HG03354 (cell line): ENCODE results near the gene YJEFN3.

Source experiments
- ATAC-seq: cut with Tn5 transposase; IDR thresholded peaks from one replicate; pipeline ENCODE4 v1.9.1; 2021; ENCODE audit warnings: mild to moderate bottlenecking; ENCODE audit not compliant: unreplicated experiment, poor library complexity, severe bottlenecking

The YJEFN3 gene

DNA sequence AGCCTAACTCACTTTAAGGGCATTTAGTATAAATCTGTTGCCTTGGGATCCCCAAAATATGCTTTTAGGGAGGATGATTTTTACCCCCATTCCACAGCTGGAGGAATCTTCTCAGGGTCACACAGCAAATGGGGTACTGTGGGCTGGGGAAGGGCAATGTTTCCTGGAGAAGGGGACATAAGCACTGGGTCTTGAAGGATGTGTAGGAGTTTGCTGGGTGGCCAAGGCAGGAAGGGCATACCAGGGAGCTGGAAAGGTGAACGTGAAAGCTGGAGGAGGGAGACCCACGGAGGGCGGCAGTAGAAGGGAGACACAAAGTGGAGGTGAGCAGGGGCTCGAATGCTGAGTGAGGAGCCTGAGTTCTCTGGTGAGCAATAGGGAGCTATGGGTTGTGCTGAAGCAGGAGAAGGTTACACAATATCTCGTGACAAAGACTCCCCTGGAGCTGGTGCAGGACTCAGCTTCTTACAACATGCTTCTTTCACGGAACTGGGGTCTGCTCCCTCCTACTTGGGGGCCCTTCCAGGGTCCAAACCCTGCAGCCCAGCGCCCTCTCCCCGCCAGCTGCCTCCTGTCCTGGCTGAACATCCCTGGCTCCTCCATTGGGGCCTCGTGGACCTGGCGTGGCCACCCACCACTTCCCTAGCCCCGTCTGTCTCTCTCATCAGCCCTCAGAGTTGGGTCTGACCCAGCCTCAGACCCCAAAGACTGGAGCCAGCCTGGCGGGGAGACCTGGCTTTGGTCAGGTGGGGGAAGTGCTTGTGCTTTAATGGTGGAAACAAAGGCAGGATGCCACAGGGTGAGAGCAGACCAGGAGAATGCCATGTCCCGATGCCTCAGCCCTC lies 20.4 kb downstream of the YJEFN3 start:
- no peak for ATAC-seq

DNA sequence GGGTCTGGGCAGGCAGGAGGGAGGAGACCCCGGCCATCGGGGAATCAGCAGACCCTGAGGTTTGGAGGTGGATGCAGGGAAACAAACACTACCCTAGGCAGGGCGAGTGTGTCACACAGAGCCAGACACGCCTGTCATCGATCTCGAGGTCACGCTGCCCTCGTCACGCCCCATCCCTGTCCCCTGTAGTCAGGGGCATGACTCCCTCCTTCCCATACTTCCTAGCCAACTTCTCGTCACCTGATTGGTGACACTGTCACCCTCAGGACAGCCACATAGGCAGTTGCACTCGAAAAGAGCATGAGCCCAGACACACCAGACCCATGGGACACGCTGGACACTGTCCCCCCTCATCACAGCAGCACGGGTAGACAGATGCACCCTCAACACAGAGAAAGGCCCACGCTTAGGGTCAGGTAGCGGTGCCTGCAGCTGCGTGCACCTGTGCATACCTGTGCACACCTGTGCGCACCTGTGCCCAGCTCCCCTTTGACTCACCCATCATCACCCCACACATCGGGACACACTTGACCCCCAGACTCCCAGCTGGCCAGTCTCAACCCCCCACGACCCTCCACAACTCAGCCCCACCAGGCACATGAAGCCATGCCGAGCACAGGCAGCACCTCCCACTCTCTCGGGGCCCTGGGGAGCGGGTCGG lies 21.2 kb downstream of the YJEFN3 start:
- ATAC-seq, result no peak

DNA sequence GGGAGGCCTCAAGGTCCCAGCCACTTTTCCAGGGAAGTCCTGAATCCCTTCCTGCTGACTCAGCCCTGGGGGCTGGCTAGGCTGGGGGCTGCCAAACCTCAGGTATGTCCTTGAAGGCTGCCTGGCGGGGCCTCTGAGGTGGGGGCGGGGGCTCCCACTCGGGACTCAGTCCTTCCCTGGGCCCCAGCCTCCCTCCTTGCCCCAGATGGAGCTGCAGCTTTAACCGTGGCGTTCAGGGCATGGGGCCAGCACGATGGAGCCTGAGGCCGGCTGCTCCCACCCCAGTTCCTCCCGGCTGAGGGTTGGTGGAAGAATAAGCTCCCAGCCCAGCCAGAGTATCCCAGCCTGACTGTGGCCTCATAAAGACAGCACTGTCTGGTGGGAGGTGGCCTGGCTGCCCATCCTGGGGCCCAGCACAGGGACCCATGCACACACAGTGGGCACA lies 21.8 kb downstream of the YJEFN3 start:
- ATAC-seq, result no peak

DNA sequence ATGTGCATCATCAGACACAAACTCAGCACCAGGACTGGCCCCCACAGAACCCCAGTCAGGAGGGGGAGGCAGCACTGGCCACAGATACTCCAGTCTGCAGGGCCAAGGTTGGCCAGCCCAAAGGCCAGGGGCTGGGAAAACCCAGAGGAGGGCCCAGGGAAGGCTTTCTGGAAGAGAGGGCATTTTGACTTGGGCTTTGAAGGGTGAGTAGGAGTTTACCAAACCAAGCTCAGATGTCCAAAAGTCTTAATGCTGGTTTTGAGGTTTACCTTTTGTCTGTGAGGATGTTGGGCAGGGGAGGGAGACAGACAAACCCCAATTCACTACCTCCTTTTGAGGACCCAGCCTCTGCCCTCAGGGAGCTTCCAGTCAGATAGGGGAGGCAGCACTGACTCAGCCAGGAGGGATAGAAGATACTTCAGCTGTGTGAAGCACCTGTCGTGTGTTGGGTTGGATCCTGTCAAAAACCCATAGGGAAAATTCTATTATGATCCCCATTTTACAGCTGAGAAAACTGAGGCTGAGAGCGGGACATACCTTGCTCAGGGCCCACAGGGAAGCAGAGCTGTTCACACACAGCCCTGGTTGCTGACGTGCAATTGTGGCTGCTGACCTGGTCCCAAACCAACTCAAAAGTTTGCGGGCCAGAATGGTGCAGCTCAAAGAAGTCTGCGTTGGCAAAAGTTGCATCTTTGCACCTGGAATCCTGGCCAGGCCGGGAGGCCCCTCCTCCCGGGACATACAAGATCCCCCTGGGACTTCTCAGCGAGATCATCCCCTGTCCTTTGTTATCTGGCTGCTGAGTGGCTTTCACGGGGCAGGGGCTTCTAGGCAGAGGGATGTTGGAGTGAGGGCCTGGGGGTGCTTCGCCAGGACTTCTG lies 22.5 kb downstream of the YJEFN3 start:
- ATAC-seq, result no peak

DNA sequence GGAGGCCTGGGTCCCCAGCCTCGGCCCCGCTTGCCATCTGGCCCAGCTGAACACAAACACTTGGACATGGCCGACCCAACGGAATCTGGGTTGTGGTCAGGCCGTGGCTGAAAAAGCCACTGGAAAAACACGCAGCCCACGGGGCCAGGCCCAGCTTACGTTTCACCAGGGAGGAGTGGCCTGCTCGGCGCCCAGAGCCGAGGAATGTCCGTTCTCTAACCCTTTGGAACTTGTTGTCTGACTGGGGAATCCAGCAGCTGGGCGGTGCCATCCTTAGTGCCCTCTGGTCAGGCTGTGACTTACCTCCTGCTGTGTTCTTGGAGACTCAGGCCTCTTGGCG lies 23.1 kb downstream of the YJEFN3 start:
- ATAC-seq, result no peak

DNA sequence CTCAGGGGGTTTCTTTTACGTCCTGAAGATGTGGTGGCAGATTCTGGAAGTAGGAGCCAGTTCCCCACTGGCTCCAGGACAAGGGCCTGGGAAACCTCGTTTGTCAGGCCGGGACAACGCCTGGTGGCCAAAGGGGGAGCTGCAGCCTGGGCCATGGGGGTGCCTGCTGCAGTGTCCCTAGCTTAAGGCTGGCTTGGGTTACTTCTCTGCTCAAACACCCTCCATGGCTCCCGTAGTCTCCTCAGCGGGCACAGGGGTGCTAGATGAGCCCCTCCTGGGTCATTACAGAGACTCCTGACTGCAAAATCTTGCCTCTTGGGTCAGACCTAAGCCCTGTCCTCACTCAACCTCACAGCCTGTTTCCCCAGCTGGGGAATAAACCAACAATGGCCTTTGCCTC lies 24.1 kb downstream of the YJEFN3 start:
- ATAC-seq, result no peak

DNA sequence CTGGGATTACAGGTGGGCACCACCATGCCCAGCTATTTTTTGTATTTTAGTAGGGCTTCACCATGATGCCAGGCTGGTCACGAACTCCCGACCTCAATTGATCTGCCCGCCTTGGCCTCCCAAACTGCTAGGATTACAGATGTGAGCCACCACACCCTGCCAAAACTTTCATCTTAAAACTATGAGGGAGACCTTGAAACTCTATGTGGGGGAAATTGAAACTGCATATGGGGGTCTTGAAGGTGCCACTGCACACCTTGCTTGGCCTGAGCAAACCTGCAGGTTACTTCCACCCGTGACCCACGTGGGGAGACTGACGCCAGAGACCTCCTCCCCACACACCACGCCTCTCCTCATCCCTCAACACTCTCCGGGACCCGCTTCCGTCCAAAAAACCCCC lies 25.0 kb downstream of the YJEFN3 start:
- ATAC-seq, result no peak

DNA sequence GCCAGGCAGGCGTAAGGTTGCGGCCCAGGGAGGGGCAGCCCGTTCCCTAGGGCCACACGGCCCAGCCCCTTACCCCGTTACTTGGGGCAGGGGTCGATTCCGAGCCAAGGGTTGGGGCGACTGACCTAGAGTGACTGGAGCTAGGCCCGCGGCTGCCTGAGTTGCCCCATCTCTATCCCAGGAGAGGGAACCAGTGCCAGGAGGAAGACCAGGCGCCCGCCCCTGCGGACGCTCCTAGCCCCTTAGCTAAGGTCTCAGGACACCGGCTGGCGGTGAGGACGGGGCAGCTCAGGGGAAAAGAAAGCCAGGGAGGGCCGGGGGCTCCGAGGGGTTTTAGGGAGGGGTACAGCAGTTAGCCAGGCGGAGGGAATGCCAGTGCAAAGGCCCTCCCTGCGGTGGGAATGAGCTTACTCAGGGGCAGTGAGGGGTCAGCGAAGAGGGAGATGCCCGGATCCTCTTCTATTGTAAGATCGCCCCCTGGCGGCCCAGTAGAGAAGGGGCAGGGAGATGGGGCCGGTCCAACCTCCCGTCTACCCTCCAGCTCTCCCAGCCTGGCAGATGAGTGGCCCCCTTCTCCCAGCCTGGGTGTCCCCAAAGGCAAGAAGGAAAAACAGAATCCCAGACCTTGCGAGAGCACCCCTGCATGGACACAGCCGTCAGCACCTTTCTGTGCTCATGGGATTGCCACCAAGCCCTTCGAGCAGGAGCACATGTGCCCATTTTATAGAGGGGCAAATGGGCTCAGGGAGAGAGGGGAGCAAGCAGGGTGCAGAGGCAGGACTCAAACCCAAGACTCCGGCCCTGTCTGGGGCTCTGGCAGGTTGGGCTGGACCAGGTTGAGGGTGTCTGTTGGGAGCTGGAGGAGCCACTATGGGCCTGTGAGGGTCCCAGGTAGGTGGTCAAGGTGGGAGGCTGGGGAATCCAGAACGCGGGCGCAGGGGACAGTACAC lies 25.6 kb downstream of the YJEFN3 start:
- ATAC-seq, result no peak

DNA sequence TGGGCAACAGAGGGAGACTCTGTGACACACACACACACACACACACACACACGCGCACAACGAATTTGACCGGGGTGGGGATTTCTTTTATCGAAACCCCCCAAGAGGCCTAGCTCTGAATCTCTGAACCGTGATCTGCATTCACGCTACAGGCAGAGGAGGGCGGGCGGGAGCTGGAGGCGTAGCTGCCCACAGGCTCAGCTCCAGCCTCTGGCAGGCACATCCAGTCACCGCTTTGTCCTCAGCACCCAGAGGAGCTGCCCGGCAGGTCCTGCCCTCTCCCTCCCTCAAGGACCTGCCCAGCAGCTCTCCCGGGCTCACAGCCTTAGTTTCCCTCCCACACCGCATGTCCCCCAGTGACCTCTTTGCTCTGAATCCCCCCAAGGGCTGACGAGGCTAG lies 29.3 kb downstream of the YJEFN3 start:
- ATAC-seq, result no peak

DNA sequence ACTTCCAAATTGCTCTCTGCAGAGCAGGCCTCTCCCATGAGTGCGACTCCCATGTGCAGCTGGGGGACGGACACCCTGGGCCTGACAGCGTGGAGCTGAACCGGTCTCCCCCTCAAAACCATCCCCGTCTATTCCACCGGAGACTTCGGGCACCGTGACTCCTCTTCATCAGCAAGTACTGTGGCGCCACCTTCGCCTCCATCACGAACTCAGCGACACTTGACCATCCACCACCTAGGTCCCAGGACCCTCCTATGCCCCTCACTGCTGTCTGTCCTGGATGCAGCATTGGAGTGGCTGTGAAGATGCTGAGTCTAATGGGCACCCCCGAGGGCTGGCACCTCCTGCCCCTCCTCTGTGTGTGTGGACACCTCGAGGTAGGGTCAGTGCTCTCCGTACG lies 29.9 kb downstream of the YJEFN3 start:
- no peak for ATAC-seq

DNA sequence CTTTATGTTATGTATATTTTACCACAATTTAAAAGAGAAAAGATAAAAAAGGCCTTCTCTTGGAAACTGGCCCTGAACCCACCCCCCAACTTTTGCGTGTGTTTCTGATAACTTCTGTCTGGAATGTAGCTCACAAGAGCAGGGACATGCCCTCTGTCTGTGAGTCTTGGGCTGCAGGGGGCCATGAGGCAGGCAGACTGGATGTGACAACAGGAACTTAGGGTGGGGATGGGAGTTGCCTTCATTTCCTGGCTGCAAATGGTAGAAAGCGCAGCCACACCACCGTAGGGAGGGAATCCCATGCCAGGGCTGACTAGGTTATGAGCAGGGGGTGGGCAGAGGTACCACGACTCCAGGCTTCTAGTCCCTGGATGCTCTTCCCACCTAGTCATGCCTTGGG lies 31.2 kb downstream of the YJEFN3 start:
- no peak for ATAC-seq

DNA sequence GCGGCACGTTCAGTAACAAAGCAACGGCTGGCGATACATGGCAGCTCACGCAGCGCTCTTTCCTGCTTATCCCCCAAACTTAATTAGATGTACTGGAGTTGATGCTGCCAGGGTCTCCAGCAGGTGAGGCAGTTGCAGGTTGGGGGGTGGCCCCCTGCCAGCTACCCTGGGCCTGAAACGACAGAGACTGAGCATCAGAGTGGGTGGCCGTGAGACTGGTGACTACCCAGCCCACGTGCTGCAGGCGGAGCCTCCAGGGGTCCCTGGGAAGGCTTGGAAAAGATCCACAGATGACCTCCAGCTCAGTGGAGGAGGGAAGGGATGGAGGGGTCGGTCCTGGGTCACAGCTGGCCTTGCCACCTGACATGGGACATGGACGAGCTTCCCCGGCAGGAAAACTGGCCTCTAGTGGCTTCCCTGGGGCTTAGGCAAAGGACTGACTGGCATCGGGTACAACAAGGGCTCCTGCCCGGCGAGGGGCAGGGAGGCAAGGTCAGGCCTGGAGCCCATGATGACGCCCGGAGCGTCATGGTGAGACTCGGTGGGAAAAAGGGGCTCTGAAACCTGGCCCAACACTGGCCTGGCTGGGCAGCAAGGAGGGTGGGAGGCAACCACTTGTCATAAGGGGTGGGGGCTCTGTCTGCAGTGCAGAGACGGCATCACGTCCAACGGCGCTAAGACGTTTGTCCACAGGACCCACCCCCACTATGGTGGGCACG lies 33.4 kb downstream of the YJEFN3 start:
- ATAC-seq, result no peak

DNA sequence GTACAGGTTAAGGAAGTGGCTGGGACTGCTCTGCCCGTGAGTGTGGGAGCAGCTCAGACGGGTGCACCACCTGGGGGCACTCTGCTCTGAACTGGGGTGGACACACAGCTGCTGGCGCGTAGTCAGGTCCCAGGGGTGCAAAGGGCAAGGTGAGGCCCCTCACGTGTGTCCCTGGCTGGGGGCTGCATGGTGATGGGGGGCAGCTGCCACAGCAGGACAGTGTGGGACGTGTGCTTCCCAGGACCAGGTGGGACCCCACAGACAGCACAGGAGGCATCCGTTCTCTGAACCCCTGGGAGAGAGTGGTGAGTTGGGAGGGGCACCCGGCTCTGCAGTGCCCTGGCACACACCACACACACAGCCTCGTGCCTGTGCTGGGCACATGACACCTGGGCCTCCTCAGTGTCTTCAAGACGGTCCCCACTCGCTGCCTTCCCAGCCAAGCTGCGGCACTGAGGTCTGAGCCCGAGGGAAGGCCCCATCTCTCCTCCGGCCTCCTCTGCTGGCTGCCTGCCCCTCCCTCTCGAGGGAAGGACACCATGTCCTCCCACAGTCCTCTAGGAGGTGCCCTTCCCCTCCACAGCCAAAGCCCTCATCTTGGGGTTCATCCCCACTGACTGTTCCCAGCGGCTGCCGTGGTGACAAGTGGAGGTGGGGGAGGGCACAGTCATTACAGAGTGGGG lies 34.1 kb downstream of the YJEFN3 start:
- ATAC-seq, result no peak

DNA sequence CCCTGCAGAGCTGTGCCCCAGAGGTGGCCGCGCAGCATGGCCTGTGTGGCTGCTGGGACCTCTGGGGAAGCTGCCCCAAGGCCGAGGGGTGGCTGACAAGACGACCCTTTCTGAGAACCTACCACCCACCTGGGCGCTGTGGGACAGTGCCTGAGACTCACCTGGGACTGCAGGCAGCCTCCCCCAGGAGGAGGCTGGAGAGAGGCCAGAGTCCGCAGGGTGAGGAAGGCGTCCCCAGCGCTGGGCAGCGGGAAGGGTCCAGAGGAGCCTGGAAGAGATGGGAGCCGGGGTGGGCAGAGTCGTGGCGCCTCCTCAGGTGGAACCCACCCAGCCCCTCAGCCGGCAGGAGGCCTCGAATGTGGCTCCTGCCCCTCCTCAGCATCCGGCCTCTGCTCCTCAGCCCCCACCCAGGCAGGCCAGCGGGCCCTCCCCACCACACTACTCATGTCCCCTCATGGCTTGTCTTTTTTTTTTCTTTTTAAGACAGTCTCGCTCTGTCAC lies 34.7 kb downstream of the YJEFN3 start:
- no peak for ATAC-seq

DNA sequence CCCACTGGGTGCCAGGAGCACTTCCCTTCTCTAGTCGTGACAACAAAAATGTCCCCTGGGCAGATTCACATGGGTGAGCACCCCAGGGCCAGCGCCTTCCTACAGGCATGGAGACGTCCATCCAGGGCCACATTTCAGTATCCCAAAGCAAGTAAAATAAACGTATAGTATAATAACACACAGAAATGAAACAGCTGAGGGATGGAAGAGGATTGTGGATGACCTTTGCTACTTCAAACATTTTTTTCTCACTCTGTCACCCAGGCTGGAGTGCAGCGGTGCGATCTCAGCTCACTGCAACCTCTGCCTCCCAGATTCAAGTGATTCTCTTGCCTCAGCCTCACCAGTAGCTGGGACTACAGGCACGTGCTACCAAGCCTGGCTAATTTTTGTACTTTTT lies 37.6 kb downstream of the YJEFN3 start:
- no peak for ATAC-seq

DNA sequence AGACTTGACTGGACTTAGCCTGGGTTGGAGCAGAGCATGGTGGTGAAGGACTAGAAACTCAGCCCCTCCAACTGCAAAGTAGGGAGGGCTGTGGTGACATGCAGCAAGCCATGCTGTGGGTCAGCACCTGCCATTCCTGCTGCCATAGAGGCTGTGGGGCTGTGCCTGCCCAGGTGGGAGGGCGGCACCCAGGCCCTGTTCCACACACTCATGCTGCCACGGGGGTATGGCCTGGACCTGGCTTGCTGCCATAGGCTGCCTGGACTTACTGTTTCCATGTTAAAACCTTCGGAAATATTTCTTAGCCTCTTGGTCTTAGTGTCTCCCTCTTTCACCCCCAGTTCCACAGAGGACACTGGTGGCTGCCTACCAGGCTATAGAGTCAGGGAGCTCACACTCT lies 38.7 kb downstream of the YJEFN3 start:
- ATAC-seq, result no peak

DNA sequence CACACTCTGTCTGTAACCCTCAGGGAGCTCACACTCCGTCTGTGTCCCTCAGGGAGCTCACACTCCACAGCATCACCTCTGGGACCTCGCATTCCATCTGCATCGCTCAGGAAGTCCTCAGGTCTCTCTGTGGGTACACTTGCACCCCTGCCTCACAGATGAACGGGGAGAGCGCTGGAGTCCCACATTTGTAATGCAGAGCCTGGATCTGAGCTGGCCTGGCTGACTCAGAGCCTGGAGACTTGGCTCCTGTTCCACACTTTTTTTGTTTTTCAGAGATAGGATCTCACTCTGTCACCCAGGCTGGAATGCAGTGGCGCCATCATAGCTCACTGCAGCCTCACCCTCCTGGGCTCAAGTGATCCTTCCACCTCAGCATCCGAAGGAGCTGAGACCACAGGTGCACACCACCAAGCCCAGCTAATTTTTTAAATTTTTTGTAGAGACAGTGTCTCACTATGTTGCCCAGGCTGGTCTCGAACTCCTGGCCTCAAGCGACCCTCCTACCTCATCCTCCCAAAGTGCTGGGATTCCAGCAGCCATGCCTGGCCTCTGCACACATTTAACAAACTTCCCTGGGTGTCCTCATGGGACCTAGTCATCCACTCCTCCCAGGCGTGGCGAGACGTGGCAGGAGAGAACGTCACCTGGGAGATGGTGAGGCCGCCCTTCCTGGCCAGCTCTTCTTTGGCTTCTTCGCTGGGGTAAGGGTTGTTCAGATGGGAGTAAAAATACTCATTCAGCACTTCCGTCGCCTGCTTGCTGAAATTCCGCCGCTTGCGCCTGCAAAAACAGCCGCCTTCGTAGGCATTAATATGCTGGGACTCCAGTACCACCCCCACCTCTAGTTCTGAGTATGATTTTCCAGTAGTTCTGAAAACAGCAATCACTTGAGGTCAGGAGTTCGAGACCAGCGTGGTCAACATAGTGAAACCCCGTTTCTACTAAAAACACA lies 40.4 kb downstream of the YJEFN3 start:
- no peak for ATAC-seq
